GM13977 (cell line): ENCODE results near the gene ZNF610.
"Not testable (repeated sequence)": the region's sequence is repeated elsewhere in the genome, so short reads cannot be mapped to it uniquely, and the experiment has no call there.

Source experiments
- DNase-seq: peaks from one replicate; pipeline ENCODE4 v3.0.0; 2012; ENCODE audit warnings: low spot score
- in situ Hi-C: fragments of 300-500 bp; cut with MboI; formaldehyde crosslinking; loops from one replicate; pipeline ENCODE4 v1.12.0; 2022; ENCODE audit warnings: low sequenced_read_pairs, low pct_unique_long_range_greater_than_20kb, mixed read lengths, inconsistent platforms; ENCODE audit not compliant: unreplicated experiment
- TF ChIP-seq, protein P1 (sequence below): IDR thresholded peaks from 2 replicates; pipeline ENCODE4 v1.5.1; 2012; ENCODE audit warnings: mild to moderate bottlenecking, control low read depth; ENCODE audit not compliant: insufficient read depth; ENCODE audit errors: extremely low read depth, missing control alignments

The ZNF610 gene

GRCh38 chr19:52336117-52336790, at the start of gene ZNF610:
TSS of gene ZNF610 (plus strand) at chr19:52336243. CDS start at chr19:52349173, 12,930 bp downstream.
- TF ChIP-seq, protein P1, sequence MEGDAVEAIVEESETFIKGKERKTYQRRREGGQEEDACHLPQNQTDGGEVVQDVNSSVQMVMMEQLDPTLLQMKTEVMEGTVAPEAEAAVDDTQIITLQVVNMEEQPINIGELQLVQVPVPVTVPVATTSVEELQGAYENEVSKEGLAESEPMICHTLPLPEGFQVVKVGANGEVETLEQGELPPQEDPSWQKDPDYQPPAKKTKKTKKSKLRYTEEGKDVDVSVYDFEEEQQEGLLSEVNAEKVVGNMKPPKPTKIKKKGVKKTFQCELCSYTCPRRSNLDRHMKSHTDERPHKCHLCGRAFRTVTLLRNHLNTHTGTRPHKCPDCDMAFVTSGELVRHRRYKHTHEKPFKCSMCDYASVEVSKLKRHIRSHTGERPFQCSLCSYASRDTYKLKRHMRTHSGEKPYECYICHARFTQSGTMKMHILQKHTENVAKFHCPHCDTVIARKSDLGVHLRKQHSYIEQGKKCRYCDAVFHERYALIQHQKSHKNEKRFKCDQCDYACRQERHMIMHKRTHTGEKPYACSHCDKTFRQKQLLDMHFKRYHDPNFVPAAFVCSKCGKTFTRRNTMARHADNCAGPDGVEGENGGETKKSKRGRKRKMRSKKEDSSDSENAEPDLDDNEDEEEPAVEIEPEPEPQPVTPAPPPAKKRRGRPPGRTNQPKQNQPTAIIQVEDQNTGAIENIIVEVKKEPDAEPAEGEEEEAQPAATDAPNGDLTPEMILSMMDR, result no peak
- in situ Hi-C loops, result no loop called here
- DNase-seq, result peak; percentile 86

GRCh38 chr19:52286256-52286655, 49.8 kb upstream of the ZNF610 start:
- DNase-seq, result no peak
- in situ Hi-C loops, result no loop called here
- TF ChIP-seq, protein P1, result no peak

- in situ Hi-C loops, result no loop called here
- DNase-seq, result no peak
- TF ChIP-seq, protein P1, result no peak
Measured at GRCh38 chr19:52291781-52292180, 44.3 kb upstream of the ZNF610 start.

DNA sequence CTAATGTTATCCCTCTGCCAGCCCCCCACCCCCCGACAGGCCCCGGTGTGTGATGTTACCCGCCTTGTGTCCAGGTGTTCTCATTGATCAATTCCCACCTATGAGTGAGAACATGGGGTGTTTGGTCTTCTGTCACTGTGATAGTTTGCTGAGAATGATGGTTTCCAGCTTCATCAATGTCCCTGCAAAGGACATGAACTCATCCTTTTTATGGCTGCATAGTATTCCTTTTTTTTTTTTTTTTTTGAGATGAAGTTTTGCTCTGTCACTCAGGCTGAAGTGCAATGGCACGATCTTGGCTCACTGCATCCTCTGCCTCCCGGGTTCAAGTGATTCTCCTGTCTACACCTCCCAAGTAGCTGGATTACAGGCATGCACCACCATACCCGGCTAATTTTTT, 43.1 kb upstream of the ZNF610 start:
- in situ Hi-C loops, DNase-seq: not testable (repeated sequence)

GRCh38 chr19:52296400-52296772, 39.7 kb upstream of the ZNF610 start:
- in situ Hi-C loops, result no loop called here
- TF ChIP-seq, protein P1, result no peak
- no peak for DNase-seq

DNA sequence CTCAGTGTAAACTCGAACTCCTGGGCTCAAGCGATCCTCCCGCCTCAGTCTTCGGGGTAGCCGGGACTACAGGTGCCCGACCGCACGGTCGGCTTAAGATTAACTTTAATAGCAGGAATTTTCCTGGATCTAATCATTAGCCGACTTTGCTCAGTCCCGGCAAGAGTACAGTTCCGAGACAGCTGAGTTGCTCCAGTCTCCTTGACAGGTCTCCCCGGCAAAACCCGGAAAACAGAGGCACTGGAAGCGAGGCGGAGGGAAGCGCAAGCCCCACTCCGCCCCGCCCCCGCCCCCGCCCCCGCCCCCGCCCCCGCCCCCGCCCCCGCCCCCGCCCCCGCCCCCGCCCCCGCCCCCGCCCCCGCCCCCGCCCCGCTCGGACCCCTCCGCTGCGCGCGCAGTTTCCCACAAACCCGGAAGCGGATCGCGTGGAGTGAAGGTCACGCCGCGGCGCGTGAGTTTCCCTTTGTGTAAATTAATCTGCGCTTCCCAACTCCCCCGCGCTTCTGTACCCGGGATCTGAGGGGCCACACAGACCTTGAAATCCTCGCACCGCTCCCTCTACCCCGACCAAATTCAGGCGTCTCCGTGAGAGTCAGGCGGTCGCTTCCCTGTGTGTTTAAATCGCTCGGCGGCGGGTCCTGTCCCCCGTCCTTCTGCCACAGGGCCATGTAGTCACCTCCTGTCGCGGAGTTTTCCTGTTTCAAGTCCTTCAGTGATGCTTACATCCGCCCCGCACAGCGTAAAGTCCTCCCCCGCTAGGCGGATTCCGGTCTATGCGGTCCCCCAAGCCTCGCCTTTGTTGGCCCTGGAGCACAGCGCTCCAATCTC, 39.1 kb upstream of the ZNF610 start, which contains the start of gene ZNF480:
ZNF480 (plus strand) TSS at position 397 of the 828 bp plus-strand sequence. CDS start 3,244 bp downstream, outside the sequence.
- peak; percentile 80 for DNase-seq
- TF ChIP-seq, protein P1, result no peak

More for the DNA sequence above, 39.1 kb upstream of the ZNF610 start, which contains the start of gene ZNF480:
- in situ Hi-C loops, result no loop called here
